Testis (tissue), 3 donors: Measurements from ENCODE around the gene LGALS9. TPM values are rescaled to one million over a fixed set of nuclear protein-coding genes. Genes with fewer than 3 reads are reported as not detected.

Source experiments
- DNase-seq: peaks from one replicate; pipeline ENCODE4 v3.0.0-alpha.2; 2019
- H3K27ac ChIP-seq, 2 donors: fragments of 200-600 bp; sonication (generic); one replicate each; pipeline ENCODE4 v1.5.1; 2019
- H3K27me3 ChIP-seq: fragments of 200-600 bp; sonication (generic); one replicate; pipeline ENCODE4 v1.5.1; 2019
- H3K36me3 ChIP-seq: fragments of 200-600 bp; sonication (generic); one replicate; pipeline ENCODE4 v1.5.1; 2017; ENCODE audit warnings: low read depth; ENCODE audit errors: missing control alignments
- H3K4me1 ChIP-seq: fragments of 200-600 bp; sonication (generic); one replicate; pipeline ENCODE4 v1.5.1; 2019
- H3K4me3 ChIP-seq, 2 donors: fragments of 200-600 bp; sonication (generic); one replicate each; pipeline ENCODE4 v1.5.1; 2017 to 2019
- H3K9me3 ChIP-seq: fragments of 200-600 bp; sonication (generic); one replicate; pipeline ENCODE4 v1.5.1; 2017
- CTCF ChIP-seq, 3 experiments: fragments of 450-650 bp in 2 of 3; fragments of 200-600 bp in 1 of 3; sonication (generic) in 1 of 3; IDR thresholded peaks; one replicate each; pipeline ENCODE4 v1.5.1; 2016 to 2019; ENCODE audit warnings: antibody characterized with exemption in 3 of 3, mild to moderate bottlenecking in 2 of 3, moderate library complexity in 1 of 3
- POLR2A ChIP-seq: fragments of 450-650 bp; IDR thresholded peaks from one replicate; pipeline ENCODE4 v1.6.1; 2017; ENCODE audit warnings: antibody characterized with exemption, mild to moderate bottlenecking, moderate library complexity
- WGBS, 2 donors: methylation state at CpG; one replicate each; pipeline ENCODE4 v1.1.5; 2018; 5-methylcytosine and 5-hydroxymethylcytosine counted together
- intact Hi-C: fragments of 100-400 bp; cut with DNase I; formaldehyde crosslinking; loops from one replicate; pipeline ENCODE4 v1.15.1; 2023; ENCODE audit warnings: low total_unique reads
- polyA plus RNA-seq: library from polyadenylated mRNA; stranded (reverse); fragments of 350-450 nt; fragmentation: Illumina TruSeq; extraction: RNeasy Lipid Tissue Mini Kit (QIAGEN cat#74804); gene quantifications from one replicate; pipeline ENCODE4 v1.2.3, GENCODE V29; 2014; ENCODE audit warnings: low read depth, low replicate concordance; ENCODE audit not compliant: insufficient read depth
- total RNA-seq, 2 donors: library from RNA; depleted of rRNA; stranded (reverse); fragments of >200 nt; gene quantifications; one replicate each; pipeline ENCODE4 v1.2.3, GENCODE V29; 2016

Gene LGALS9
- total and polyA plus RNA-seq, 3 donors from 2014 or later: 7.2 to 27.5 (median 7.4) TPM

GRCh38 chr17:27597783-27598320 lies 33.1 kb upstream of the LGALS9 start:
- Histone ChIP-seq H3K27ac (no peak overlapping the region), H3K4me1 (peaks cover 8% of the 10 kb centered on the region), H3K4me3 (no peak overlapping the region), H3K36me3 (no peaks in the 10 kb centered on the region), H3K27me3 (no peaks in the 10 kb centered on the region), H3K9me3 (no peaks in the 10 kb centered on the region)
- DNase-seq: no peak
- intact Hi-C loops: loop anchor here (10.0 kb wide), 3 partner anchors 63 to 243 kb away; partner anchors contain the start of gene KSR1
- 88 to 100% methylated on average over 2 to 5 of the region's 5 CpGs for WGBS, 2 donors
- TF ChIP-seq POLR2A (no peak), CTCF (IDR thresholded peaks at IDR 0.05) (no peak)

GRCh38 chr17:27598337-27599050 lies 32.5 kb upstream of the LGALS9 start:
- Histone ChIP-seq H3K4me3 (no peak overlapping the region), H3K36me3 (no peaks in the 10 kb centered on the region), H3K27me3 (no peaks in the 10 kb centered on the region), H3K27ac (no peak overlapping the region), H3K4me1 (peaks cover 8% of the 10 kb centered on the region), H3K9me3 (no peaks in the 10 kb centered on the region)
- no peak for TF ChIP-seq POLR2A
- TF ChIP-seq CTCF (IDR thresholded peaks at IDR 0.05): no peak
- 79 to 83% methylated on average over 17 of the region's 17 CpGs for WGBS, 2 donors
- intact Hi-C loops: loop anchor here (10.0 kb wide), 3 partner anchors 64 to 244 kb away; partner anchors contain the start of gene KSR1
- DNase-seq: no peak

GRCh38 chr17:27600471-27600870 lies 30.5 kb upstream of the LGALS9 start:
- intact Hi-C loops: loop anchor here (10.0 kb wide), 1 partner anchor 356 kb away; no protein-coding TSS in a partner anchor
- 93 to 97% methylated on average over 8 of the region's 8 CpGs for WGBS, 2 donors
- H3K4me1 ChIP-seq: peaks cover 8% of the 10 kb centered on the region
- H3K4me3 ChIP-seq: no peak overlapping the region
- DNase-seq: no peak
- no peaks in the 10 kb centered on the region for H3K36me3 ChIP-seq
- H3K9me3 ChIP-seq: no peaks in the 10 kb centered on the region
- H3K27me3 ChIP-seq: no peaks in the 10 kb centered on the region
- no peak overlapping the region for H3K27ac ChIP-seq
- TF ChIP-seq POLR2A (no peak), CTCF (IDR thresholded peaks at IDR 0.05) (no peak)

GRCh38 chr17:27601069-27601974 lies 29.7 kb upstream of the LGALS9 start:
- no peaks in the 10 kb centered on the region for H3K36me3 ChIP-seq
- H3K27ac ChIP-seq: no peak overlapping the region
- no peaks in the 10 kb centered on the region for H3K27me3 ChIP-seq
- H3K4me3 ChIP-seq: no peak overlapping the region
- peaks cover 8% of the 10 kb centered on the region for H3K4me1 ChIP-seq
- intact Hi-C loops: loop anchor here (10.0 kb wide), 1 partner anchor 357 kb away; no protein-coding TSS in a partner anchor
- TF ChIP-seq CTCF (IDR thresholded peaks at IDR 0.05): peak; percentile 93 to 95 (median 93)
- no peak for TF ChIP-seq POLR2A
- WGBS, 2 donors: 69 to 71% methylated on average over 11 of the region's 11 CpGs
- no peaks in the 10 kb centered on the region for H3K9me3 ChIP-seq
- DNase-seq: peak; percentile 94
